Vagina (tissue), 2 donors: ENCODE measurements around the gene ERBIN.

ENCODE experiments used
- POLR2A ChIP-seq, 2 donors: fragments of 450-650 bp; IDR thresholded peaks; one replicate each; pipeline ENCODE4 v1.6.1; 2017; ENCODE audit warnings: antibody characterized with exemption in 2 of 2, mild to moderate bottlenecking in 2 of 2, moderate library complexity in 2 of 2
- TF ChIP-seq, protein P1 (sequence below), 3 experiments: fragments of 450-650 bp in 2 of 3; fragments of 200-600 bp in 1 of 3; sonication (generic) in 1 of 3; IDR thresholded peaks; one replicate each; pipeline ENCODE4 v1.5.1; 2017 to 2019; ENCODE audit warnings: antibody characterized with exemption in 3 of 3, mild to moderate bottlenecking in 2 of 3, moderate library complexity in 2 of 3

DNA sequence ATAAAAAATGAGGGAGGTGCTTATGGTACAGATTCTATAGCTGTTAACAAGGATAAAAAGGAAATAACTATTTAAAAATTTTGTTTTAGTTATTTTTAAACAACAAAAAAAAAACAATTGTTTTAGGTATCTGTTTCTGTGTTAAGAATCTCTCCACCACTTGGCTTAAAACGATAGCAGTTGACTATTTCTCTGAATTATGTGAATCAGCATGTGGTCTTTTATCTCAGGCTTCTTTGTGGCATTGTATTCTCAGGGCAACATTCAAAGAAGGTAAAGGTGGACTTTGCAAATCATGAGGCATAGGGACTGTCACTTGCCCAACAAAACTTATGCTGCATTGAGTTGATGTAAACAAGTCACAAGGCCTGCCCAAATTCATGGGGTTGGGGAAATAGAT is 55.2 kb downstream of the ERBIN start:
- TF ChIP-seq POLR2A (IDR thresholded peaks at IDR 0.05), result no peak
- TF ChIP-seq, protein P1, sequence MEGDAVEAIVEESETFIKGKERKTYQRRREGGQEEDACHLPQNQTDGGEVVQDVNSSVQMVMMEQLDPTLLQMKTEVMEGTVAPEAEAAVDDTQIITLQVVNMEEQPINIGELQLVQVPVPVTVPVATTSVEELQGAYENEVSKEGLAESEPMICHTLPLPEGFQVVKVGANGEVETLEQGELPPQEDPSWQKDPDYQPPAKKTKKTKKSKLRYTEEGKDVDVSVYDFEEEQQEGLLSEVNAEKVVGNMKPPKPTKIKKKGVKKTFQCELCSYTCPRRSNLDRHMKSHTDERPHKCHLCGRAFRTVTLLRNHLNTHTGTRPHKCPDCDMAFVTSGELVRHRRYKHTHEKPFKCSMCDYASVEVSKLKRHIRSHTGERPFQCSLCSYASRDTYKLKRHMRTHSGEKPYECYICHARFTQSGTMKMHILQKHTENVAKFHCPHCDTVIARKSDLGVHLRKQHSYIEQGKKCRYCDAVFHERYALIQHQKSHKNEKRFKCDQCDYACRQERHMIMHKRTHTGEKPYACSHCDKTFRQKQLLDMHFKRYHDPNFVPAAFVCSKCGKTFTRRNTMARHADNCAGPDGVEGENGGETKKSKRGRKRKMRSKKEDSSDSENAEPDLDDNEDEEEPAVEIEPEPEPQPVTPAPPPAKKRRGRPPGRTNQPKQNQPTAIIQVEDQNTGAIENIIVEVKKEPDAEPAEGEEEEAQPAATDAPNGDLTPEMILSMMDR (IDR thresholded peaks at IDR 0.05), result no peak
